DOHH2 (cell line): Measurements from ENCODE around the gene PLXNB3.

ENCODE experiments used
- H3F3A ChIP-seq: fragments of 200-600 bp; sonication (generic), shearing (Covaris generic); 2 replicates; pipeline ENCODE4 v1.6.0; 2016; ENCODE audit warnings: antibody characterized with exemption, mild to moderate bottlenecking; ENCODE audit not compliant: control insufficient read depth, insufficient read depth
- H3K27ac ChIP-seq: fragments of 200-600 bp; sonication (generic); 2 replicates; pipeline ENCODE4 v1.5.1; 2014; ENCODE audit warnings: low read depth, mild to moderate bottlenecking, low read length, moderate library complexity
- H3K27me3 ChIP-seq: fragments of 200-600 bp; sonication (generic); 2 replicates; pipeline ENCODE4 v1.6.1; 2014; ENCODE audit warnings: mild to moderate bottlenecking, low read length, mixed read lengths; ENCODE audit not compliant: control insufficient read depth
- H3K36me3 ChIP-seq: fragments of 200-600 bp; sonication (generic); 2 replicates; pipeline ENCODE4 v1.6.1; 2014; ENCODE audit warnings: mild to moderate bottlenecking, low read length, moderate library complexity, mixed read lengths; ENCODE audit not compliant: control insufficient read depth
- H3K4me1 ChIP-seq: fragments of 200-600 bp; sonication (generic); 2 replicates; pipeline ENCODE4 v1.6.1; 2014; ENCODE audit warnings: mild to moderate bottlenecking, low read length, mixed read lengths; ENCODE audit not compliant: control insufficient read depth
- H3K4me2 ChIP-seq: fragments of 200-600 bp; sonication (generic); 2 replicates; pipeline ENCODE4 v1.6.0; 2014; ENCODE audit warnings: mild to moderate bottlenecking, low read length, moderate library complexity
- H3K4me3 ChIP-seq: fragments of 200-600 bp; sonication (generic); 2 replicates; pipeline ENCODE4 v1.5.1; 2014; ENCODE audit warnings: mild to moderate bottlenecking, low read length, mixed read lengths
- H3K79me2 ChIP-seq: fragments of 200-600 bp; sonication (generic); 2 replicates; pipeline ENCODE4 v1.6.1; 2014; ENCODE audit warnings: mild to moderate bottlenecking, low read length, mixed read lengths; ENCODE audit not compliant: control insufficient read depth
- H3K9me2 ChIP-seq: fragments of 200-600 bp; sonication (generic); replicated peaks from 2 replicates; pipeline ENCODE4 v1.6.1; 2014; ENCODE audit warnings: mild to moderate bottlenecking, low read length, mixed read lengths; ENCODE audit not compliant: control insufficient read depth
- H3K9me3 ChIP-seq: fragments of 200-600 bp; sonication (generic); 2 replicates; pipeline ENCODE4 v1.6.1; 2014; ENCODE audit warnings: antibody characterized with exemption, low read length, mixed read lengths; ENCODE audit not compliant: control insufficient read depth, insufficient read depth
- H4K20me1 ChIP-seq: fragments of 200-600 bp; sonication (generic); 2 replicates; pipeline ENCODE4 v1.6.0; 2014; ENCODE audit warnings: low read depth, mild to moderate bottlenecking, antibody characterized with exemption, low read length, moderate library complexity; ENCODE audit not compliant: control insufficient read depth, insufficient read depth
- CTCF ChIP-seq: fragments of 200-600 bp; sonication (generic); IDR thresholded peaks from one replicate; pipeline ENCODE4 v1.5.1; 2014; ENCODE audit warnings: antibody characterized with exemption, mild to moderate bottlenecking, low read depth, low read length; ENCODE audit not compliant: poor library complexity, severe bottlenecking
- EZH2phosphoT487 ChIP-seq: fragments of 200-600 bp; sonication (generic); IDR thresholded peaks from 2 replicates; pipeline ENCODE4 v1.6.1; 2017; ENCODE audit warnings: borderline replicate concordance, mild to moderate bottlenecking, antibody characterized with exemption, low read length, moderate library complexity, mixed read lengths

The PLXNB3 gene

GRCh38 chrX:153750127-153750774 lies 13.8 kb upstream of the PLXNB3 start:
- Histone ChIP-seq H3K36me3 (no peaks in the 10 kb centered on the region), H3K4me3 (no peak overlapping the region), H3K9me3 (no peaks in the 10 kb centered on the region), H3K4me1 (no peaks in the 10 kb centered on the region), H3K4me2 (no peak overlapping the region), H3K9me2 (no peaks in the 10 kb centered on the region), H3F3A (no peaks in the 10 kb centered on the region), H4K20me1 (no peaks in the 10 kb centered on the region), H3K79me2 (no peaks in the 10 kb centered on the region), H3K27ac (no peak overlapping the region), H3K27me3 (peaks cover 4% of the 10 kb centered on the region; the same call in 1 of the 2 replicates)
- TF ChIP-seq CTCF, result no peak
- TF ChIP-seq EZH2phosphoT487, result no peak

- no peak overlapping the region for H3K4me2 ChIP-seq
- no peak overlapping the region for H3K27ac ChIP-seq
- H4K20me1 ChIP-seq, result no peaks in the 10 kb centered on the region
- no peaks in the 10 kb centered on the region for H3K4me1 ChIP-seq
- H3F3A ChIP-seq, result no peaks in the 10 kb centered on the region
- no peaks in the 10 kb centered on the region for H3K9me3 ChIP-seq
- peaks cover 3% of the 10 kb centered on the region; the same call in 1 of the 2 replicates for H3K27me3 ChIP-seq
- H3K79me2 ChIP-seq, result no peaks in the 10 kb centered on the region
- H3K4me3 ChIP-seq, result no peak overlapping the region
- no peaks in the 10 kb centered on the region for H3K36me3 ChIP-seq
- no peaks in the 10 kb centered on the region for H3K9me2 ChIP-seq
- TF ChIP-seq CTCF, result no peak
- TF ChIP-seq EZH2phosphoT487, result no peak
Measured at GRCh38 chrX:153755136-153755535, 8.9 kb upstream of the PLXNB3 start.

GRCh38 chrX:153761863-153762262 lies 2.2 kb upstream of the PLXNB3 start:
- Histone ChIP-seq H3K4me3 (no peak overlapping the region), H3F3A (no peaks in the 10 kb centered on the region), H3K4me1 (peaks cover 3% of the 10 kb centered on the region; the same call in 1 of the 2 replicates), H3K79me2 (no peaks in the 10 kb centered on the region), H3K27me3 (no peaks in the 10 kb centered on the region), H3K36me3 (no peaks in the 10 kb centered on the region), H4K20me1 (no peaks in the 10 kb centered on the region), H3K9me2 (no peaks in the 10 kb centered on the region), H3K4me2 (no peak overlapping the region), H3K9me3 (no peaks in the 10 kb centered on the region), H3K27ac (no peak overlapping the region)
- TF ChIP-seq EZH2phosphoT487, result no peak
- no peak for TF ChIP-seq CTCF
